Suppressor macrophage treated with lipopolysaccharide for 4 hours (primary cell): ENCODE results near the gene ATP5F1E.
A peak's percentile ranks its signal among the peaks of the same experiment; 100 is the strongest.
"Not testable (repeated sequence)": the region's sequence is repeated elsewhere in the genome, so short reads cannot be mapped to it uniquely, and the experiment has no call there.

Experiments
- DNase-seq: peaks from one replicate; pipeline ENCODE4 v3.0.0-alpha.2; 2020

Gene ATP5F1E

DNA sequence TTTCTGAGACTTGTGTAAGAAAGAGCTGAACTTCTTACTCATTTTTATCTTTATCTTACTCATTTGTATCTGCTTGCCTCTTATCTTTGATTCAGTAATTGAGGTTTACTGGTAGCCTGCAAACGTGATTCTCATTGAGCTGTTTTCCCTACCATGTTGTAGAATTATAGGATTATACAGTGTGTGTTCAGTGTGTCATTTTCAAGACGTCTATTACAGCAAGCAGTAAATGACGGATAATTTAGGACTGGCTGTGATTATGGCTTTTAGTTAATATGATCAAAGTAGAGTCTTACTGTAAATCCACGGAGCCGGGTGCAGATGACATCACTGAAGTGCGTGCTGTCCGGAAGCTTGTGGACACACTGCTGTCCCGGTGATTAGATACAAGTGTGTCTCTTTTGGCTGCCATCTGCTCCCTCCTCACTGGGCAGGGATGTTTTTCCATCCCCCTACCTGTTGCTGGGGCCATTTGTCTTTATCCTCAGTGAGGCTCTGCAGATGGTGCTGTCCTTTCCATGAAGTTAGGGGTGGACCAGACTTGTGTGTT, 45.1 kb downstream of the ATP5F1E start:
- no peak for DNase-seq

DNA sequence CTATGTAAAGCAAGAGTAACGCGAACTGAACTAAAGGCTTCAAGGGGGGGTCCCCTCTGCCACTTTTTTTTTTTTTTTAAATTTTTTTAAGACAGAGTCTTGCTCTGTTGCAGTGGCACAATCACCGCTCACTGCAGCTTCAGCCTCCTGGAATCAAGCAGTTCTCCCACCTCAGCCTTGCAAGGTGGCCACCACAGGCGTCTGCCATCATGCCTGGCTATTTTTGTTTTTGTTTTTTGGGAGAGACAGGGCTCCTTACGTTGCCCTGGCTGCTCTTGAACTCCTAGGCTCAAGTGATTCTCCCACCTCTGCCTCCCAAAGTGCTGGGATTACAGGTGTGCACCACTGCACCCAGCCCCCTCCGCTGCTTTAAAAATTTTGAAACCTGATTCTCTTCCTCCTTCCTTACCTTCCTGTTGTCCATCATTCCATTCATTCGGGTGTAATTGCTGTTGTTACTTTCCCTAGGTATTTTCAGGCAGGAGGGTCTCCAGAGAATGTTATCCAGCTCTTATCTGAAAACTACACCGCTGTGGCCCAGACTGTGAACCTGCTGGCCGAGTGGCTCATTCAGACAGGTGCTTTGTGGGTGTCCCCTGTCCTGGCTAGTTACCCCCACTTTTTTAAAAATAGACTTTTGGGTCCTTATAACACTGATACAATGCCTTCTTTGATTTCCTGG, 45.7 kb downstream of the ATP5F1E start:
- no peak for DNase-seq

DNA sequence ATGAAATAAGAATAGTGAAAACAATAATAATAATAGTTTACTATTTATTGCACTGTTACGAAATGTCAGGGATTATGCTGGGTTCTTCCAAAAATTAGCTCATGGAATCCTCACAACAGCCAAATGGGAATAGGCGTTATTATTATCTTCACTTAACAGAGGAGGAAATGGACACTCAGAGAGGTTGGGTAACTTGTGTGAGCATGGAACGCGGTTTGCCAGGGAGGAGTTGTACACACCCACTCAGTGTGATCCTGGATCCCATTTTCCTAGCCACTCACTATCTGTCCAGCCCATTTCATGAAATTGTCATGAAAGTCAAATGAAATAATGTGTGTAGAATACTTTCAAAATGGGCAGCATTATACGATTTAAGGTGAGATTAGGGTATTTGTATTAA, 46.5 kb downstream of the ATP5F1E start:
- DNase-seq: no peak

DNA sequence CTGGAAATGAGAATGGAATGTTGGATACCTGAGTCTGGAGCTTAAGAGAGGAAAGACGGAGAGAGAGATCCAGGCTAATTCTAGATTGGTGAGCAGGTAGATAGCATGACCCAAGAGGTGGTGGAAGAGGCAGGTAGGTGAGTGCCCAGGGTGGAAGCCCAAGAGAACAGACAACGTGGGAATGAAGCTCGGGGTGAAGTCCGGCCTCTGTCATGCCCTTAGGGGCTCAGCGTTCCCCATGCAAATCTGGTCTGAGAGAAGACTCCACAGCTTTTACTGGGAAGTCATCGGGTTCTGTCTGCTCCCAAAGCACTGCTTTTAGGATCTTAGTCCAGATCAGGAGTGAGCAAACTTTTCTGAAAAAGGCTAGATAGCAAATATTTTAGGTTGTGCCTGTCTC, 47.4 kb downstream of the ATP5F1E start:
- DNase-seq: no peak

DNA sequence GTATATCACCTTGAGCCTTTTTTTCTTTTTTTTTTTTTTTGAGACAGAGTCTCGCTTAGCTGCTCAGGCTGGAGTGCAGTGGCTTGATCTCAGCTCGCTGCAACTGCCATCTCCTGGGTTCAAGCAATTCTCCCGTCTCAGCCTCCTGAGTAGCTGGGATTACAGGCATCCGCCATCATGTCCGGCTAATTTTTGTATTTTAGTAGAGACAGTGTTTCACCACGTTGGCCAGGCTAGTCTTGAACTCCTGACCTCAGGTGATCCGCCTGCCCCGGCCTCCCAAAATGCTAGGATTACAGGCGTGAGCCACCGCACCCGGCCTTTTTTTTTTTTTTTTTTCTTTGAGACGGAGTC, 49.0 kb downstream of the ATP5F1E start:
- DNase-seq: not testable (repeated sequence)

DNA sequence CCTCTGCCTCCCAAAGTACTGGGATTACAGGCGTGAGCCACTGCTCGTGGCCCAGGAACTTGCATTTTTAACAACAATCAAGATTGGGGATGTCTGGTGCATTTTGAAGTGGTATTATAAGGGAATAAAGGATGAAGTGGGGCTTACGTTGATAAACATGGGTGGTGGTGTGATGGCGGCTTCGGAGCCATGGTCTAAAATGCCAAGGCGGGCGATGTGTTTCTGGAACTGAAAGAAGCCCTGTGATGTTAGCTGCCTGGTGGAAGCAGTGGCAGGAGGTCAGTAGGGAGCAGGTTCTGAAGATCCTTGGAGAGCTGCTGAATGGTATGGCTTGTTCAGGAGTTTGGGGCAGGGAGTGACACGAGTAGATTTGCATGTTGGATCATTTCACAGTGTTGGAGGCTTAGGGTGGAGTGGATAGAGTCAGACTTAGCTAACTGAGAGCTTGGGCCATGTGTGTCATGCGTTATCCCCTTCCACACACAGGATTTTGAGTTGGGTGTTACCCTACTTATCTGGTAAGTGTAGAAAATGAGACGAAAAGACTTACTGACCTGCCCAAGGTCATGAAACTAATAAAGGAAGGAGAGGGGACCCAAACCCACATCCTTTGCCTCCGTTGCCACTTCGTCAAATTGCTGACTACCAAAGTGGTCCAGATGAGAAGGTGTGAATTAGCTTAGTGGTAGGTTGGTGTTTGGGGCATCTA, 49.6 kb downstream of the ATP5F1E start:
- DNase-seq: no peak

DNA sequence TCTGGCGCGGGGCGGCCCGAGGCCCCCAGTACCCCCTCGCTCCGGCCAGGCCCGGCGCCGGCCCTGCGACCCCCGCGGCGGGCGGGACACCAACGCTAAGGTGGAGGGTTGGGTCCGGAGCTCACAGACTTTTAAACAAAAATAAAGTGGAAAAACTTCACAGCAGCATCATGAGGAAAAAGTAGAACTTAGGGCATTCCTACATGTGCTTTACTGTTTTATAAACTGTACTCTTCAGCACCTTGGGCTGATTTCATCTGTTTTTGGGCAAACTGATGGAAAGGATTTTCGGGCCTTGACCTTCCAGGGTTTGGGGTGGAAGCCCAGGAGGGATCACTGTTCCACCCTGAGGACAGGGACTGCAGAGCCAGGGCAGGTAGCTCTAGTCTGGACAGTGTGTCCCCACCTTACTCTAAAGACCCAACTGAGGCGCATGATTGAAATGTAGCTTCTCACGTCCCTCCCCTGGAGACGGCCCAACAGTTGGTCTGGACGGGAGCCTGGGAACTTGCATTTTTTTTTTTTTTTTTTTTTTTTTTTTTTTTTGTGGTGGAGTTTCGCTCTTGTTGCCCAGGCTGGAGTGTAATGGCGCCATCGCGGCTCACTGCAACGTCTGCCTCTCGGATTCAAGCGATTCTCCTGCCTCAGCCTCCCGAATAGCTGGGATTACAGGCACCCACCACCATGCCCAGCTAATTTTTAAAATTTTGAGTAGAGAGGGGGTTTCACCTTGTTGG, 50.3 kb downstream of the ATP5F1E start:
- no peak for DNase-seq

DNA sequence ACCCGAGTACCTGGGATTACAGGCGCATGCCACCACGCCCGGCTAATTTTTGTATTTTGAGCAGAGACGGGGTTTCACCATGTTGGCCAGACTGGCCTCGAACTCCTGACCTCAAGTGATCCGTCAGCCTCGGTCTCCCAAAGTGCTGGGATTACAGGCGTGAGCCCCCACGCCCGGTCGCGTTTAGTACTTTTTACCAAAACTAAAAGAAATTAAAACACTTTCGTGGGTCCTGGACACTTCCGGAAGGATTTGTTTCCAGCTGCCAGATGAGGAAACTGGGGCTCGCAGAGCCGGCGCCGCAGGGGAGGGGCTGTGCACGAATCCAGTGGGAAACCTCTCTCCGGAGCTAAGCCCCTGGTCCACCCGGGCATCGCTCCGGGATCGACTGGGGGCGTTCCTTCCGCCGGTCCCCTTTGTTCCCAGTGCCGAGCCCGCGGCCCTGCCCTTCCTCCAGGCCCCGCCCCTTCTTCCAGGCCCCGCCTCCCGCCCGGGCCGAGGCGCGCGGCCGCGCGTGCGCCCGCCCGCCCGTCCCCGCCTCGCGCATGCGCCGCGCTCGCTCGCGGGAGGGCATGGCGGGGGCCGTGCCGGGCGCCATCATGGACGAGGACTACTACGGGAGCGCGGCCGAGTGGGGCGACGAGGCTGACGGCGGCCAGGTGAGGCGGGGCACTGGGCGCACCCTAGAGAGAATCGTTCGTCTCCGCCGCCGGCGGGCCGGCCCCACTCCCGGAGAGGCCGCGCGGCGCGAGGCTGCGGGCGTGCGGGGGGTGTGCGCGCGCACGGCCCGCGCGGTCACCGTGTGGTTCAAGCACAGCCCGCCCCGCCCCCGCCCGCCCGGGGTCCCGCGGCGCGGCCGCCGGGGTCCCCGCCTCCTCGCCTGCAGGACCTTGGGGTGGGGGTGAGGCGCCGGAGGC, 51.2 kb downstream of the ATP5F1E start, which contains the start of gene NELFCD:
Gene NELFCD, plus strand, starts transcription at position 546 of the 917 bp plus-strand sequence. Its CDS starts 54 bp downstream, at position 600.
- peak; percentile 96 for DNase-seq

DNA sequence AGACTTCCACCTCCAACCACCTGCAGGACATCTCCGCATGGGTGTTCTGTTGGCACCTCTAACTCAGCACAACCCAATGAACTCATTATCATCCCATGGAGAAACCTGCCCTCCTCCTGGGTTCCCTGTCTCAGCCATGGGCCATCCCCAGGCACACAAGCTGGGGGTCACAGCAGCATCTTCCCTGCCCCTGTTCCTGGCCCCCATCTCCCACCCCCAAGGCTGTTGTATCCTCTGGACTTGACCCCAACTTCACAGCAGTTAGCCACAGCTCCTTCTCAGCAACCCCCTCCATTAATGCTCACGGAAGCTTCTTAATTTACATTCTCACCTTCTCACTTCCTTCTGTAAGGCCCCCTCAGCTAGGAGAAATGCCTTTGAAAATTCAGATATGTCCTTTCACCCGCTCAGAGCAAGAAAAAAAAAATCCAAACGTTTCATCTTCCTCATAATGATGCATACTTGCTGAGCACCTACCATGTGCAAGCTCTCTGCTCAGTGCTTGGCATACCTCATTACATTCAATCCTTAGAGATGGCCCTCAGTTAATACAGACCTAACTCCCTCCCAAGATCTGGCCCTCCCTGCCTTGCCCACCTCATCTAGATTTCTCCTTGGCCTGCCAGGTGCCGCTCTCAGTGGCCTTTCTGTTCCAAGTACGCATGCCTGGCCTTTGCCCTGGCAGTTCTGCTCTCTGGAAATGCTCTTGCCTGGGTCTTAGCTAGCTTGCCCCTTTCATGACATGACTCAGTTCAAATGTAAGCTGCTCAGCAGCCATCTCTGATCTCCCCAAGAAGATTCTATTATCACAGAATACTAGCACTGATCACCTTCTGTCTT, 53.6 kb downstream of the ATP5F1E start:
- DNase-seq: no peak

DNA sequence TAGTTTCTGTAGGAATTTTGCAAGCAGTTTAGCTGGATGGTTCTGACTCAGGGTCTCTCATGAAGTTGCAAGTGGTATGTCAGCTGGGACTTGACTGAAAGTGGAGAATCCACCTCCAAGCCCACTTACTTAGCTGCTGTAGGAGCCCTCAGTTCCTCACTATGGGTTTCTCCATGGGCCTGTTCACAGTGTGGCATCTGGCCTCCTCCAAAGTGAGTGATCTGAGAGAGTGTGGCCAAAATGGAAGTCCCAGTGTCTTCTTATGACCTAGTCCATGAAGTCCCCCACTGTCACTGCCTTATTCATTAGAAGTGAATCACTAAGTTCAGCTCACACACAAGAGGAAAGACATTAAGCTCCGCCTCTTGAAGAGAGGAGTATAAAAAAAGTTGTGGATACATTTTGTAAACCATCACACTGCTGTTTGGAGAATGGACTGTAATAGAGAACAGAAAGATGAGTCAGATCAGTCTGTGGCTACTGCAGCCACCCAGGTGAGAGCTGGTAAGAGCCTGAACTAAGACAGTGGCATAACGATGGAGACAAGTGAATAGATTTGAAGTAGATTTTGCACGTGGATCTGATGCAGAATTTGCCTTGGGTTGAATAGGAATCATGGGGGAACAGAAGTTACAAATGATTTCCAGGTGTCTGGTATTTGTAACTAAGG, 55.9 kb downstream of the ATP5F1E start:
- peak; percentile 30 for DNase-seq
